PC-9 (cell line): ENCODE measurements around the gene ZNF491.

Experiments used
- EZH2 ChIP-seq: fragments of 200-600 bp; sonication (generic); IDR thresholded peaks from 2 replicates; pipeline ENCODE4 v1.8.0; 2017; ENCODE audit warnings: antibody characterized with exemption, low read depth
- TF ChIP-seq, protein P1 (sequence below): fragments of 200-600 bp; sonication (generic); conservative IDR thresholded peaks from 2 replicates; pipeline ENCODE4 v1.6.1; 2017; ENCODE audit warnings: mixed run types, antibody characterized with exemption, mild to moderate bottlenecking, moderate library complexity

DNA sequence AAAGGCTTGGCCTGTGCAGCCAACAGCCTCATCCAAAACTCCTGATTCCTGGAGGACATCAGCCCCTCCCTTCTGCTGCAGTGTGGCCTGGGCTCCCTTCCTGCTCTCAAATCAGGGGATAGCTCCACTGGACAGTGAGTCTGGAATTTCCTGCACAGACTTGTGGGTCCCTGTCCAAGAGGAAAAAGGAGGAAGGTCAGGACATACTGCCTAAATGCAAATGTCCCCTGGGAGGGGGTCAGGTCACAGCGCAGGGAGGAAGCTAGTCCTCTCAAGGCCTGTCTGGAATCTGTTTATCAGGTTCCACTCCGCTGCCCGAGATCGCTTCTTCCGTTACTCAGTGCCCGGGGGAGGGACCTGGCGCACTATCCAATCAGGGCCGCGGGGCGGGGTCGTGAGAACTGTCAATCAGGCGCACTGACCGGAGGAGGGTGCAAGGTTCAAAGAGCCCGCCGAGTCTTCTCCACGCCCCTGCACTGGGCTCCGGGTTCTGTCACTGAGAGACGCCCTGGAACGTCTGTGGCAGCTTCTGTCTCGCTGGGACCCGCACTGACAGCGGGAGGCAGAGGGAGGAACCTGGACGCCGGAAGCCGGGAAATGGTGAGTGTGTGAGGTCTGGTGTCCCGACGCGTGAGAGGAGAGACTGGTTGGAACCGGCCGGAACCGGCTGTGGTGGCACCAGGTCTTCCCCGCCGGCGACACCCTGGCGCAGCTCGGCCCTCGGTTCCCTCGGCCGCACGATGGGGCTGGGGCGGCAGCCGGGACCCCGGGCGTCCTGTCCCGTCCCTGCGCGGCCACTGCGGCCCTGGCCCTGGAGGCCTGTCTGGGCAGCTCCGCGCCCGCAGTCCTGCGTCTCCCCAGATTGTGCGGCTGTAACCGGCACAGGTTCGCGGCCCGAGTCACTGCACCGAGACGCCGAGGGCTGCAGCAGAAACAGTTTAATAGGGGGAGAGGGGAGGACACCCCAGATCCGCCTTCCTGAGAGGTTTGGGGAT lies 31.4 kb upstream of the ZNF491 start, which contains the start of gene ZNF441:
- TF ChIP-seq, protein P1, sequence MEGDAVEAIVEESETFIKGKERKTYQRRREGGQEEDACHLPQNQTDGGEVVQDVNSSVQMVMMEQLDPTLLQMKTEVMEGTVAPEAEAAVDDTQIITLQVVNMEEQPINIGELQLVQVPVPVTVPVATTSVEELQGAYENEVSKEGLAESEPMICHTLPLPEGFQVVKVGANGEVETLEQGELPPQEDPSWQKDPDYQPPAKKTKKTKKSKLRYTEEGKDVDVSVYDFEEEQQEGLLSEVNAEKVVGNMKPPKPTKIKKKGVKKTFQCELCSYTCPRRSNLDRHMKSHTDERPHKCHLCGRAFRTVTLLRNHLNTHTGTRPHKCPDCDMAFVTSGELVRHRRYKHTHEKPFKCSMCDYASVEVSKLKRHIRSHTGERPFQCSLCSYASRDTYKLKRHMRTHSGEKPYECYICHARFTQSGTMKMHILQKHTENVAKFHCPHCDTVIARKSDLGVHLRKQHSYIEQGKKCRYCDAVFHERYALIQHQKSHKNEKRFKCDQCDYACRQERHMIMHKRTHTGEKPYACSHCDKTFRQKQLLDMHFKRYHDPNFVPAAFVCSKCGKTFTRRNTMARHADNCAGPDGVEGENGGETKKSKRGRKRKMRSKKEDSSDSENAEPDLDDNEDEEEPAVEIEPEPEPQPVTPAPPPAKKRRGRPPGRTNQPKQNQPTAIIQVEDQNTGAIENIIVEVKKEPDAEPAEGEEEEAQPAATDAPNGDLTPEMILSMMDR, result no peak
- no peak for TF ChIP-seq EZH2
